ENCODE measurements around the gene ADAMTS6.

DNA sequence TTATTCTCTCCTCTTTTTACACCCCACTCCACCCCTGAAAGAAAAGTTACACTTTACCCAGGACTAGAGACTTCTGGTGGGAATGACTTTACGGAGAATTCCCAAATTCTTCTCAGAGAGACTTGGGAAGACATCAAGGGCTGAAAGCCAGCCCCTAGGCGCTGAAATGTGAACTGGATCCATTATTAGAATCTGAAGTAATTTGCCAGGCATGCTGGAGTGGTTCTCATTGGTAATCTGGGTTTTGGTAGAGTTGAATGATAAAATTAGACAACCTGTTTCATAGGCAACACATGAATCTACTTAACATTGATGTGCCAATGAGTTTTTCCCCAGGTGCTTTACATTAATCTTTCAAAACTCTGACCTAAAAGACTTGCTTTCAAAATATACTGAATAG is 324.8 kb downstream of the ADAMTS6 start:
- TF ChIP-seq POLR2A (IDR thresholded peaks at IDR 0.05) = no peak
- TF ChIP-seq EP300 (IDR thresholded peaks at IDR 0.05) = no peak
- TF ChIP-seq, protein P1, sequence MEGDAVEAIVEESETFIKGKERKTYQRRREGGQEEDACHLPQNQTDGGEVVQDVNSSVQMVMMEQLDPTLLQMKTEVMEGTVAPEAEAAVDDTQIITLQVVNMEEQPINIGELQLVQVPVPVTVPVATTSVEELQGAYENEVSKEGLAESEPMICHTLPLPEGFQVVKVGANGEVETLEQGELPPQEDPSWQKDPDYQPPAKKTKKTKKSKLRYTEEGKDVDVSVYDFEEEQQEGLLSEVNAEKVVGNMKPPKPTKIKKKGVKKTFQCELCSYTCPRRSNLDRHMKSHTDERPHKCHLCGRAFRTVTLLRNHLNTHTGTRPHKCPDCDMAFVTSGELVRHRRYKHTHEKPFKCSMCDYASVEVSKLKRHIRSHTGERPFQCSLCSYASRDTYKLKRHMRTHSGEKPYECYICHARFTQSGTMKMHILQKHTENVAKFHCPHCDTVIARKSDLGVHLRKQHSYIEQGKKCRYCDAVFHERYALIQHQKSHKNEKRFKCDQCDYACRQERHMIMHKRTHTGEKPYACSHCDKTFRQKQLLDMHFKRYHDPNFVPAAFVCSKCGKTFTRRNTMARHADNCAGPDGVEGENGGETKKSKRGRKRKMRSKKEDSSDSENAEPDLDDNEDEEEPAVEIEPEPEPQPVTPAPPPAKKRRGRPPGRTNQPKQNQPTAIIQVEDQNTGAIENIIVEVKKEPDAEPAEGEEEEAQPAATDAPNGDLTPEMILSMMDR (IDR thresholded peaks at IDR 0.05) = no peak

Measured in suprapubic skin (tissue), 3 donors.